Panc1 (cell line): ENCODE measurements around the gene SLC25A42. TPM values are rescaled to one million over a fixed set of nuclear protein-coding genes. Genes with fewer than 3 reads are reported as not detected.
"Not testable (repeated sequence)": the region's sequence is repeated elsewhere in the genome, so short reads cannot be mapped to it uniquely, and the experiment has no call there.

ENCODE experiments used
- ATAC-seq: fragments of 200-7000 bp; cut with Tn5 transposase; 2 replicates; pipeline ENCODE4 v1.9.1; 2020; ENCODE audit warnings: mild to moderate bottlenecking, moderate library complexity
- BruUV-seq: library from RNA; stranded (reverse); fragments of 400-500 nt; replicated peaks from 2 replicates; lab custom pipeline; 2021; lab: Mats Ljungman, UMichigan
- CTCF ChIA-PET: fragments of 300-600 bp; sonication (Branson Sonifier 250); formaldehyde crosslinking; loops from one replicate; lab custom pipeline; 2022; ENCODE audit warnings: antibody characterized with exemption; lab: Charles Lee
- POLR2A ChIA-PET: fragments of 300-600 bp; sonication (Branson Sonifier 250); formaldehyde crosslinking; loops from one replicate; lab custom pipeline; 2022; ENCODE audit warnings: antibody characterized with exemption; lab: Charles Lee
- DNase-seq: peaks from one replicate; pipeline ENCODE4 v3.0.0-alpha.2; 2010; ENCODE audit warnings: low read depth, low spot score
- H3K27ac ChIP-seq: 2 replicates; pipeline ENCODE4 v1.5.1; 2011; ENCODE audit warnings: mild to moderate bottlenecking, low read length, inconsistent platforms
- H3K27me3 ChIP-seq: fragments of 200-500 bp; sonication (Bioruptor generic); 2 replicates; pipeline ENCODE4 v1.6.0; 2014; ENCODE audit warnings: low read length, inconsistent platforms; ENCODE audit not compliant: control insufficient read depth, insufficient read depth
- H3K36me3 ChIP-seq: fragments of 200-500 bp; sonication (Bioruptor generic); 2 replicates; pipeline ENCODE4 v1.5.1; 2014; ENCODE audit warnings: inconsistent platforms, mild to moderate bottlenecking, low read length, moderate library complexity; ENCODE audit not compliant: control insufficient read depth, insufficient read depth
- H3K4me1 ChIP-seq: 2 replicates; pipeline ENCODE4 v1.5.1; 2011; ENCODE audit warnings: inconsistent platforms, mild to moderate bottlenecking, low read length, moderate library complexity; ENCODE audit not compliant: control insufficient read depth, insufficient read depth
- H3K4me3 ChIP-seq, 2 experiments: 2 replicates each; pipeline ENCODE4 v1.5.1; 2011 to 2012; ENCODE audit warnings: low read depth in 2 of 2, low read length in 2 of 2, mild to moderate bottlenecking in 2 of 2, inconsistent platforms in 1 of 2, moderate library complexity in 1 of 2
- H3K9me3 ChIP-seq: fragments of 200-500 bp; sonication (Bioruptor generic); 2 replicates; pipeline ENCODE4 v1.5.1; 2014; ENCODE audit warnings: low read depth, mild to moderate bottlenecking, inconsistent platforms, low read length, moderate library complexity; ENCODE audit not compliant: control insufficient read depth, insufficient read depth
- CTCF ChIP-seq: fragments of 450-650 bp; IDR thresholded peaks from 2 replicates; pipeline ENCODE4 v1.5.1; 2017; ENCODE audit warnings: mild to moderate bottlenecking
- POLR2AphosphoS5 ChIP-seq: IDR thresholded peaks from 2 replicates; pipeline ENCODE4 v1.6.1; 2012; ENCODE audit warnings: mild to moderate bottlenecking, low read depth, low read length, moderate library complexity
- REST ChIP-seq, 2 experiments: IDR thresholded peaks; 2 replicates each; pipeline ENCODE4 v1.6.1; 2011 to 2012; ENCODE audit warnings: low read depth in 2 of 2, control low read depth in 1 of 2, low read length in 1 of 2, mild to moderate bottlenecking in 1 of 2, moderate library complexity in 1 of 2; ENCODE audit not compliant: insufficient read depth in 1 of 2
- SIN3A ChIP-seq: IDR thresholded peaks from 2 replicates; pipeline ENCODE4 v1.6.1; 2012; ENCODE audit warnings: low read depth, mild to moderate bottlenecking, low read length, moderate library complexity, borderline replicate concordance; ENCODE audit not compliant: insufficient read depth
- TCF7L2 ChIP-seq: IDR thresholded peaks from 2 replicates; pipeline ENCODE4 v1.6.1; 2011; ENCODE audit warnings: mild to moderate bottlenecking, low read depth, low read length, inconsistent platforms
- in situ Hi-C: cut with HindIII; loops from 2 replicates; pipeline ENCODE4 v1.10.0; 2016; ENCODE audit warnings: low sequenced_read_pairs, low pct_unique_long_range_greater_than_20kb
- intact Hi-C: fragments of 100-400 bp; cut with micrococcal nuclease; formaldehyde crosslinking; loops from one replicate; pipeline ENCODE4 v1.10.0; 2022; ENCODE audit not compliant: unreplicated experiment
- total RNA-seq: library from RNA; stranded (reverse); gene quantifications from one replicate; pipeline ENCODE4 v1.2.1, GENCODE V29; 2021; ENCODE audit not compliant: unreplicated experiment

Gene SLC25A42
- total RNA-seq, 1 experiment from 2014 or later = 2.6 TPM

GRCh38 chr19:19147344-19147743 is 83.5 kb downstream of the SLC25A42 start:
- in situ Hi-C loops = no loop called here
- Histone ChIP-seq H3K36me3 (no peaks in the 10 kb centered on the region), H3K4me3 (no peak overlapping the region), H3K9me3 (no peaks in the 10 kb centered on the region), H3K27me3 (no peaks in the 10 kb centered on the region), H3K27ac (no peak overlapping the region), H3K4me1 (no peaks in the 10 kb centered on the region)
- no peak for ATAC-seq
- no peak for DNase-seq
- POLR2A ChIA-PET = no interaction called here
- CTCF ChIA-PET = interaction anchor here (0.5 kb wide), 1 partner anchor 214 kb away, joined by 7 read pairs; no protein-coding TSS in a partner anchor
- no TSS peak for BruUV-seq
- intact Hi-C loops = no loop called here
- TF ChIP-seq POLR2AphosphoS5 (no peak), TCF7L2 (no peak), CTCF (no peak), REST (IDR thresholded peaks at IDR 0.05; ENCODE audit: insufficient read depth in 1 of 2, low read depth in 2 of 2, low read length in 1 of 2) (no peak), SIN3A (no peak)

GRCh38 chr19:19148504-19148903 is 84.7 kb downstream of the SLC25A42 start:
- POLR2A ChIA-PET, ATAC-seq: not testable (repeated sequence)

GRCh38 chr19:19149435-19149834 is 85.6 kb downstream of the SLC25A42 start:
- CTCF ChIA-PET = no interaction called here
- POLR2A ChIA-PET = no interaction called here
- Histone ChIP-seq H3K4me1 (no peaks in the 10 kb centered on the region), H3K27ac (no peak overlapping the region), H3K36me3 (no peaks in the 10 kb centered on the region), H3K27me3 (no peaks in the 10 kb centered on the region), H3K4me3 (no peak overlapping the region), H3K9me3 (no peaks in the 10 kb centered on the region)
- intact Hi-C loops (no loop called here), in situ Hi-C loops (no loop called here)
- no peak for TF ChIP-seq CTCF
- DNase-seq (no peak), ATAC-seq (no peak)
- no TSS peak for BruUV-seq

More at GRCh38 chr19:19148504-19148903, 84.7 kb downstream of the SLC25A42 start:
- H3K4me3 ChIP-seq, H3K36me3 ChIP-seq, BruUV-seq, intact Hi-C loops, in situ Hi-C loops, DNase-seq, H3K9me3 ChIP-seq, H3K27ac ChIP-seq, H3K4me1 ChIP-seq, CTCF ChIA-PET, H3K27me3 ChIP-seq: not testable (repeated sequence)
